Islet of Langerhans (tissue), 1 donor: Measurements from ENCODE around the gene SNAPC1.
"Not testable (repeated sequence)": the region's sequence is repeated elsewhere in the genome, so short reads cannot be mapped to it uniquely, and the experiment has no call there.

Experiments
- FAIRE-seq: peaks from one replicate; lab custom pipeline; 2011; peaks lifted over from hg19 to GRCh38; lab: Jason Lieb, UNC

Gene SNAPC1

GRCh38 chr14:61761959-61762786 is at the start of gene SNAPC1:
Gene SNAPC1 (plus strand): TSS chr14:61762420. CDS start chr14:61762461, 41 bp downstream.
- FAIRE-seq: peak; percentile 82

- FAIRE-seq: no peak
Measured at GRCh38 chr14:61713724-61714437, 48.3 kb upstream of the SNAPC1 start.

- FAIRE-seq: no peak
Measured at GRCh38 chr14:61716956-61717355, 45.3 kb upstream of the SNAPC1 start.

GRCh38 chr14:61718039-61718438 is 44.2 kb upstream of the SNAPC1 start:
- no peak for FAIRE-seq

- peak; percentile 9 for FAIRE-seq
Measured at GRCh38 chr14:61719344-61720293, 42.6 kb upstream of the SNAPC1 start.

- FAIRE-seq: peak; percentile 27
Measured at GRCh38 chr14:61720294-61720661, 41.9 kb upstream of the SNAPC1 start.

GRCh38 chr14:61720741-61721140 is 41.5 kb upstream of the SNAPC1 start:
- peak; percentile 70 for FAIRE-seq

GRCh38 chr14:61724133-61724532 is 38.1 kb upstream of the SNAPC1 start:
- no peak for FAIRE-seq

- FAIRE-seq: no peak
Measured at GRCh38 chr14:61726778-61727658, 35.2 kb upstream of the SNAPC1 start.

- peak; percentile 85 for FAIRE-seq
Measured at GRCh38 chr14:61730756-61731373, 31.4 kb upstream of the SNAPC1 start.

GRCh38 chr14:61733972-61734371 is 28.2 kb upstream of the SNAPC1 start:
- no peak for FAIRE-seq

GRCh38 chr14:61736751-61737150 is 25.5 kb upstream of the SNAPC1 start:
- no peak for FAIRE-seq

GRCh38 chr14:61737915-61738314 is 24.3 kb upstream of the SNAPC1 start:
- no peak for FAIRE-seq

GRCh38 chr14:61739133-61739532 is 23.1 kb upstream of the SNAPC1 start:
- FAIRE-seq: no peak

GRCh38 chr14:61742371-61742770 is 19.8 kb upstream of the SNAPC1 start:
- no peak for FAIRE-seq

GRCh38 chr14:61744238-61744637 is 18.0 kb upstream of the SNAPC1 start:
- FAIRE-seq: no peak

GRCh38 chr14:61746346-61746745 is 15.9 kb upstream of the SNAPC1 start:
- not testable (repeated sequence) for FAIRE-seq

GRCh38 chr14:61746881-61747280 is 15.3 kb upstream of the SNAPC1 start:
- no peak for FAIRE-seq

GRCh38 chr14:61747342-61747741 is 14.9 kb upstream of the SNAPC1 start:
- FAIRE-seq: peak; percentile 65

GRCh38 chr14:61749264-61749663 is 13.0 kb upstream of the SNAPC1 start:
- no peak for FAIRE-seq

- FAIRE-seq: no peak
Measured at GRCh38 chr14:61749867-61750266, 12.4 kb upstream of the SNAPC1 start.
